Parathyroid adenoma (tissue), 2 donors: ENCODE data around the gene TSPAN18.

Experiments used
- H2AFZ ChIP-seq: fragments of 300-600 bp; sonication (generic); one replicate; pipeline ENCODE4 v1.7.0; 2017; ENCODE audit warnings: antibody characterized with exemption, mild to moderate bottlenecking
- H3K27ac ChIP-seq: fragments of 300-600 bp; sonication (generic); one replicate; pipeline ENCODE4 v1.7.0; 2017
- H3K27me3 ChIP-seq: fragments of 300-600 bp; sonication (generic); one replicate; pipeline ENCODE4 v1.7.0; 2017; ENCODE audit warnings: low read length; ENCODE audit not compliant: control insufficient read depth, insufficient read depth
- H3K36me3 ChIP-seq: fragments of 300-600 bp; sonication (generic); one replicate; pipeline ENCODE4 v1.7.0; 2017; ENCODE audit warnings: low read length; ENCODE audit not compliant: control insufficient read depth, insufficient read depth
- H3K4me1 ChIP-seq: fragments of 300-600 bp; sonication (generic); one replicate; pipeline ENCODE4 v1.7.0; 2017; ENCODE audit warnings: control low read depth
- H3K4me2 ChIP-seq: fragments of 300-600 bp; sonication (generic); one replicate; pipeline ENCODE4 v1.7.0; 2017; ENCODE audit warnings: low read length
- H3K4me3 ChIP-seq: fragments of 300-600 bp; sonication (generic); one replicate; pipeline ENCODE4 v1.7.0; 2017; ENCODE audit warnings: low read depth, low read length
- H3K79me2 ChIP-seq: fragments of 300-600 bp; sonication (generic); one replicate; pipeline ENCODE4 v1.7.0; 2017; ENCODE audit warnings: control low read depth
- H3K9ac ChIP-seq: fragments of 300-600 bp; sonication (generic); one replicate; pipeline ENCODE4 v1.7.0; 2017; ENCODE audit warnings: mild to moderate bottlenecking
- H3K9me3 ChIP-seq: fragments of 300-600 bp; sonication (generic); one replicate; pipeline ENCODE4 v1.7.0; 2017; ENCODE audit warnings: low read length; ENCODE audit not compliant: control insufficient read depth
- CTCF ChIP-seq: fragments of 300-600 bp; sonication (generic); IDR thresholded peaks from one replicate; pipeline ENCODE4 v1.7.0; 2017; ENCODE audit warnings: antibody characterized with exemption, mild to moderate bottlenecking
- donor health status: primary hyperparathyroidism.

TSPAN18 gene

GRCh38 chr11:44883277-44883676 is 156.5 kb downstream of the TSPAN18 start:
- Histone ChIP-seq H3K9me3 (no peaks in the 10 kb centered on the region), H3K79me2 (no peaks in the 10 kb centered on the region), H2AFZ (no peak overlapping the region), H3K27me3 (no peaks in the 10 kb centered on the region), H3K9ac (no peak overlapping the region), H3K27ac (no peak overlapping the region), H3K4me3 (no peak overlapping the region), H3K4me1 (no peaks in the 10 kb centered on the region), H3K4me2 (no peak overlapping the region), H3K36me3 (no peaks in the 10 kb centered on the region)
- TF ChIP-seq CTCF, result no peak

GRCh38 chr11:44884056-44884455 is 157.3 kb downstream of the TSPAN18 start:
- Histone ChIP-seq H3K9me3 (no peaks in the 10 kb centered on the region), H3K36me3 (no peaks in the 10 kb centered on the region), H3K79me2 (no peaks in the 10 kb centered on the region), H3K27me3 (no peaks in the 10 kb centered on the region), H3K27ac (no peak overlapping the region), H3K4me3 (no peak overlapping the region), H3K4me1 (no peaks in the 10 kb centered on the region), H2AFZ (no peak overlapping the region), H3K4me2 (no peak overlapping the region), H3K9ac (no peak overlapping the region)
- TF ChIP-seq CTCF, result no peak

GRCh38 chr11:44885065-44885810 is 158.5 kb downstream of the TSPAN18 start:
- Histone ChIP-seq H3K4me2 (no peak overlapping the region), H3K36me3 (no peaks in the 10 kb centered on the region), H3K27me3 (no peaks in the 10 kb centered on the region), H3K79me2 (no peaks in the 10 kb centered on the region), H3K9ac (no peak overlapping the region), H2AFZ (no peak overlapping the region), H3K4me3 (no peak overlapping the region), H3K27ac (no peak overlapping the region), H3K9me3 (no peaks in the 10 kb centered on the region), H3K4me1 (no peaks in the 10 kb centered on the region)
- TF ChIP-seq CTCF, result no peak

GRCh38 chr11:44885919-44886789 is 159.4 kb downstream of the TSPAN18 start:
- H3K27me3 ChIP-seq, result no peaks in the 10 kb centered on the region
- no peak overlapping the region for H2AFZ ChIP-seq
- H3K4me3 ChIP-seq, result no peak overlapping the region
- H3K27ac ChIP-seq, result no peak overlapping the region
- TF ChIP-seq CTCF, result no peak
- no peak overlapping the region for H3K9ac ChIP-seq
- no peaks in the 10 kb centered on the region for H3K36me3 ChIP-seq
- H3K9me3 ChIP-seq, result no peaks in the 10 kb centered on the region
- H3K4me1 ChIP-seq, result no peaks in the 10 kb centered on the region
- H3K4me2 ChIP-seq, result no peak overlapping the region
- no peaks in the 10 kb centered on the region for H3K79me2 ChIP-seq
